Astrocyte (in vitro differentiated cells and primary cell): ENCODE measurements around the gene RNF157. TPM values are rescaled to one million over a fixed set of nuclear protein-coding genes. Genes with fewer than 3 reads are reported as not detected.

ENCODE experiments used
- DNase-seq: peaks from one replicate; pipeline ENCODE4 v3.0.0-alpha.2; 2010; ENCODE audit warnings: low read depth
- FAIRE-seq: peaks from 2 replicates; lab custom pipeline; 2011; peaks lifted over from hg19 to GRCh38; lab: Jason Lieb, UNC
- H2AFZ ChIP-seq: 2 replicates; pipeline ENCODE4 v1.6.0; 2012; ENCODE audit warnings: low read depth, low read length, inconsistent platforms
- H3K27ac ChIP-seq: 2 replicates; pipeline ENCODE4 v1.5.1; 2011; ENCODE audit warnings: low read depth, low read length, inconsistent platforms
- H3K27me3 ChIP-seq: 2 replicates; pipeline ENCODE4 v1.6.0; 2011; ENCODE audit warnings: low read length, inconsistent platforms; ENCODE audit not compliant: insufficient read depth
- H3K36me3 ChIP-seq: 2 replicates; pipeline ENCODE4 v1.5.1; 2011; ENCODE audit warnings: low read length, inconsistent platforms; ENCODE audit not compliant: insufficient read depth
- H3K4me1 ChIP-seq: 2 replicates; pipeline ENCODE4 v1.5.1; 2011; ENCODE audit warnings: low read length, inconsistent platforms; ENCODE audit not compliant: insufficient read depth
- H3K4me2 ChIP-seq: 2 replicates; pipeline ENCODE4 v1.6.0; 2012; ENCODE audit warnings: low read length, inconsistent platforms
- H3K4me3 ChIP-seq: 2 replicates; pipeline ENCODE4 v1.5.1; 2011; ENCODE audit warnings: low read depth, mild to moderate bottlenecking, low read length, inconsistent platforms; ENCODE audit not compliant: insufficient read depth
- H3K79me2 ChIP-seq: 2 replicates; pipeline ENCODE4 v1.6.0; 2012; ENCODE audit warnings: mild to moderate bottlenecking, low read length, inconsistent platforms; ENCODE audit not compliant: insufficient read depth
- H3K9ac ChIP-seq: 2 replicates; pipeline ENCODE4 v1.6.0; 2012; ENCODE audit warnings: mild to moderate bottlenecking, low read length, inconsistent platforms
- H3K9me3 ChIP-seq: 2 replicates; pipeline ENCODE4 v1.5.1; 2012; ENCODE audit warnings: low read depth, mild to moderate bottlenecking, low read length, inconsistent platforms; ENCODE audit not compliant: insufficient read depth
- H4K20me1 ChIP-seq: 2 replicates; pipeline ENCODE4 v1.6.0; 2012; ENCODE audit warnings: low read length, inconsistent platforms; ENCODE audit not compliant: insufficient read depth
- H3K27ac Mint-ChIP-seq: one replicate; pipeline ENCODE4 v1.8.0; 2021; ENCODE audit warnings: mild to moderate bottlenecking, mixed read lengths; ENCODE audit not compliant: unreplicated experiment
- H3K27me3 Mint-ChIP-seq: one replicate; pipeline ENCODE4 v1.8.0; 2021; ENCODE audit warnings: low read depth, mixed read lengths; ENCODE audit not compliant: unreplicated experiment
- H3K36me3 Mint-ChIP-seq: one replicate; pipeline ENCODE4 v1.8.0; 2021; ENCODE audit warnings: low read depth, mixed read lengths; ENCODE audit not compliant: unreplicated experiment
- H3K4me1 Mint-ChIP-seq: one replicate; pipeline ENCODE4 v1.8.0; 2021; ENCODE audit warnings: low read depth, mixed read lengths; ENCODE audit not compliant: unreplicated experiment
- H3K4me3 Mint-ChIP-seq: one replicate; pipeline ENCODE4 v1.8.0; 2021; ENCODE audit warnings: mild to moderate bottlenecking, moderate library complexity, mixed read lengths; ENCODE audit not compliant: unreplicated experiment
- H3K9me3 Mint-ChIP-seq: one replicate; pipeline ENCODE4 v1.8.0; 2021; ENCODE audit warnings: mild to moderate bottlenecking, mixed read lengths; ENCODE audit not compliant: unreplicated experiment
- CTCF ChIP-seq: IDR thresholded peaks from 2 replicates; pipeline ENCODE4 v1.5.1; 2011; ENCODE audit warnings: low read depth, mild to moderate bottlenecking, inconsistent platforms, low read length, moderate library complexity; ENCODE audit not compliant: insufficient read depth
- EZH2 ChIP-seq: IDR thresholded peaks from 2 replicates; pipeline ENCODE4 v1.6.1; 2012; ENCODE audit warnings: mild to moderate bottlenecking, low read length, inconsistent platforms; ENCODE audit not compliant: insufficient read depth
- microRNA-seq: library from miRNA; unstranded; fragments of <30 nt; microRNA quantifications from one replicate; pipeline ENCODE4 v1.2.0, GENCODE V29; 2020
- total RNA-seq: library from RNA; stranded (reverse); gene quantifications from 2 replicates; pipeline ENCODE4 v1.2.1, GENCODE V29; 2021

Gene RNF157
- total RNA-seq, 1 donor from 2014 or later, result 1.4 TPM

DNA sequence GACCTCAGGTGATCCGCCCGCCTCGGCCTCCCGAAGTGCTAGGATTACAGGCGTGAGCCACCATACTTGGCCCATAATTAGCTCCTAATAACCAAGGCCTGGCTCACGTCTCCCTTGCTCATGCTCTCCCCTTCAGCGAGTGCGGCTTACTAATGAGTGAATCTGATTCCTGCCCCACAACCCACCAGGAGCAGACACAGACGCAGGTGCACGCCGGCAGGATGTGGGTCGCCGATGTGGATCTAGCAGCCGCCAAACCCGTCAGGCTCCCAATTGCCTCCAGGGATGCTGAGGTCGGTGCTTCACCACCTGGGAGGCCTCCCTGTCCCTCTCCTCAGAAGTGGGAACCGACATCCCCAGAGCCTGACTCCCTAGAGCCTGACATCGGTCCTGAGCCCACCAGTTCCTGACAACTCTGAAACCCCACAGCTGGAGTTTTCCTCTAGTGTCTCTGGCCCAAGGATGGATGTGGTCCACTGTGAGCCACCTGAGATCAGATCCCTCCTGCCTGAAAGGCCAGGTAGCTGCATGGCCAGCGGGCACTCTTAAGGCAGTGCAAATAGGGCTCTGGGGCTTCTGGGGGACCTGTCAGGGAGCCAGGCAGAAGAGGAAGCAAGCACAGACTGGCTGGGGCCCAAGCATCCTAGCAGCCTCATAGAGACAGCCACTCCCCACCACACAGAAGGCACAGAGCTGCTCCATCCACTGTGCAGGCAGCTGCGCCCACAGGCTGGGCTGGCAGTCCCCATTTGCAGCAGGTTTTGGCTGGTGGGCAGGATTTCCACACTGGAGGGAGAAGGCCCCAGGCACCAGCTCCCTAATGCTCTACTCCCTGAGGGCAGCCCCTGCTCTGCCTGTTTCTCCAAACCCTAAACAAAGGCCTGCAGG, 147.5 kb downstream of the RNF157 start:
- Histone ChIP-seq H3K27ac (no peak overlapping the region), H3K79me2 (no peaks in the 10 kb centered on the region), H3K36me3 (peaks cover 30% of the 10 kb centered on the region), H3K27me3 (no peaks in the 10 kb centered on the region), H3K9ac (no peak overlapping the region), H3K9me3 (no peaks in the 10 kb centered on the region), H2AFZ (no peak overlapping the region), H3K4me2 (no peak overlapping the region), H4K20me1 (peaks cover 43% of the 10 kb centered on the region), H3K4me1 (no peaks in the 10 kb centered on the region), H3K4me3 (no peak overlapping the region)
- Mint-ChIP-seq H3K27ac (no peak overlapping the region), H3K4me3 (no peak overlapping the region), H3K4me1 (no peaks in the 10 kb centered on the region), H3K27me3 (no peaks in the 10 kb centered on the region), H3K9me3 (no peaks in the 10 kb centered on the region), H3K36me3 (peaks cover 17% of the 10 kb centered on the region)
- FAIRE-seq (no peak), DNase-seq (no peak)
- TF ChIP-seq CTCF (no peak), EZH2 (no peak)

Small RNA genes within 50 kb of the gene (microRNA-seq; reads per million reads assigned to microRNA genes)
- gene MIR6868, result 8.8 reads per million, percentile 32 among the genes with 10 or more reads in this experiment

Other genes starting within 250 kb of the RNF157 start
- 5.0 and 7.5 TPM in 2 replicates for gene CDK3, start 239.6 kb downstream of the RNF157 start, total RNA-seq
- not detected in 2 replicates for gene EVPL, start 213.2 kb downstream of the RNF157 start, total RNA-seq
- gene SRP68, start 168.0 kb downstream of the RNF157 start, total RNA-seq, result 74.3 and 75.3 TPM in 2 replicates
- gene GALR2, start 165.7 kb downstream of the RNF157 start, total RNA-seq, result 0.36 TPM in 1 of 2 replicates, not detected in the other
- 0.23 TPM in 1 of 2 replicates, not detected in the other for gene ZACN, start 161.3 kb downstream of the RNF157 start, total RNA-seq
- 145 and 154 TPM in 2 replicates for gene EXOC7, start 136.7 kb downstream of the RNF157 start, total RNA-seq
- gene FOXJ1, start 99.2 kb downstream of the RNF157 start, total RNA-seq, result 0.31 and 0.48 TPM in 2 replicates
- 32.8 and 34.6 TPM in 2 replicates for gene UBALD2, start 24.9 kb upstream of the RNF157 start, total RNA-seq
- gene QRICH2, start 67.8 kb upstream of the RNF157 start, total RNA-seq, result 2.5 and 3.8 TPM in 2 replicates
- gene PRPSAP1, start 113.4 kb upstream of the RNF157 start, total RNA-seq, result 33.3 and 36.2 TPM in 2 replicates
- 34.8 TPM in 2 replicates for gene SPHK1, start 144.1 kb upstream of the RNF157 start, total RNA-seq
- 25.8 and 26.0 TPM in 2 replicates for gene UBE2O, start 212.7 kb upstream of the RNF157 start, total RNA-seq
- gene AANAT, start 227.1 kb upstream of the RNF157 start, total RNA-seq, result 0.19 TPM in 1 of 2 replicates, not detected in the other